LNCaP clone FGC (cell line): ENCODE measurements around the gene CFAP157.
"Not testable (repeated sequence)": the region's sequence is repeated elsewhere in the genome, so short reads cannot be mapped to it uniquely, and the experiment has no call there.

ENCODE experiments used
- DNase-seq: peaks from one replicate; pipeline ENCODE4 v3.0.0-alpha.2; 2011; ENCODE audit warnings: low read depth
- H3K4me3 ChIP-seq: 2 replicates; pipeline ENCODE4 v1.5.1; 2011; ENCODE audit warnings: mild to moderate bottlenecking, low read depth, low read length, control low read depth
- TF ChIP-seq, protein P1 (sequence below): IDR thresholded peaks from 2 replicates; pipeline ENCODE4 v1.5.1; 2012; ENCODE audit warnings: mild to moderate bottlenecking; ENCODE audit not compliant: control insufficient read depth, insufficient read depth; ENCODE audit errors: extremely low read depth

The CFAP157 gene

GRCh38 chr9:127753622-127754021 is 46.8 kb downstream of the CFAP157 start:
- DNase-seq: no peak
- TF ChIP-seq, protein P1, sequence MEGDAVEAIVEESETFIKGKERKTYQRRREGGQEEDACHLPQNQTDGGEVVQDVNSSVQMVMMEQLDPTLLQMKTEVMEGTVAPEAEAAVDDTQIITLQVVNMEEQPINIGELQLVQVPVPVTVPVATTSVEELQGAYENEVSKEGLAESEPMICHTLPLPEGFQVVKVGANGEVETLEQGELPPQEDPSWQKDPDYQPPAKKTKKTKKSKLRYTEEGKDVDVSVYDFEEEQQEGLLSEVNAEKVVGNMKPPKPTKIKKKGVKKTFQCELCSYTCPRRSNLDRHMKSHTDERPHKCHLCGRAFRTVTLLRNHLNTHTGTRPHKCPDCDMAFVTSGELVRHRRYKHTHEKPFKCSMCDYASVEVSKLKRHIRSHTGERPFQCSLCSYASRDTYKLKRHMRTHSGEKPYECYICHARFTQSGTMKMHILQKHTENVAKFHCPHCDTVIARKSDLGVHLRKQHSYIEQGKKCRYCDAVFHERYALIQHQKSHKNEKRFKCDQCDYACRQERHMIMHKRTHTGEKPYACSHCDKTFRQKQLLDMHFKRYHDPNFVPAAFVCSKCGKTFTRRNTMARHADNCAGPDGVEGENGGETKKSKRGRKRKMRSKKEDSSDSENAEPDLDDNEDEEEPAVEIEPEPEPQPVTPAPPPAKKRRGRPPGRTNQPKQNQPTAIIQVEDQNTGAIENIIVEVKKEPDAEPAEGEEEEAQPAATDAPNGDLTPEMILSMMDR: no peak
- H3K4me3 ChIP-seq: no peak overlapping the region

DNA sequence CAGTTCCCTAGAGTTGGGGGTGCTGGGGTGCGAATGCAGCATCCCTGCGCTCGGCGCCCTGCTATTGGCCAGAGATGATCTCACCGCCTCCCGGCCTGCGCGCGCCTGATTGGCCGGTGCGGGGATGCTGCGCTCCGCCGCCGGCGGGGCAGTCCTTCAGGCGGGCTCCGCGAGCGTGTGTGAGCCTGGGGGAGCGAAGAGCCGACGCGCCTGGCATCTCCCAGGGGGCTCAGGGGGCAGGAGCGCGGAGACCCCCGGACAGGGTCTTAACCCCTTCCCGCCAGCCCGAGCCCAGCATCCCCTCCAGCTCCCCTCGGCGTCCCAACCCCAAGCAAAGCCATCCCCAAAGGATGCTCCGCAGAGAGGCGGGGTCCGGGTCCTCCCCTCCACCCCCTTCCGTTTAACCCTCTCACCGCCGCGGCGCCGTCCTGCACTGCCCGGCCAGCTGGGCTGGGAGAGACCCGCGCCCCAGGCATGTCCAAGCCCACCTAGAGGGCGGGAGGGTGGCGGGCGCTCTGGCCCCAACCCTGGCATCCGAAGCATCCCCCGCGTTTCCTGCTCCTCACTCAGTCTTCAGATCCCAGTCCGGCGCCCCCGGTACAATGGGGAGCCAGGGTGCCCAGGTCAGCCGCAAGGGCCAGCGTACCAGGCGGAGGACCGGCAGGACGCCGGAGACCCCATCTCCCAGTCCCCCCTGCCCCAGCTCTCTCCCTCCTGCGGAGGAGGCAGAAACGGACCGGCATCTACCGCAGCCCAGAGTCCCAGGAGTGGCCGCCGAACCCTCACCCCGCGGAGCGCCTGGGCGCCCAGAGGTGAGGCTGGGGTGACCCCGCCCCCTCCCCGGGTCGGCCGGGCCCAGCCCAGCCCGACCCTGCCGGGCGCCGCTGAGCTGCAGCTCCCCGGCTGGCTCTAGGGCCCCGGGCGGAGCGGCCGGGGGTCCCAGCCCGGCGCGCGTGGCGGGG is 47.6 kb downstream of the CFAP157 start:
- no peak for DNase-seq
- TF ChIP-seq, protein P1: no peak
- no peak overlapping the region for H3K4me3 ChIP-seq

- TF ChIP-seq, protein P1: no peak
- no peak for DNase-seq
- H3K4me3 ChIP-seq: no peak overlapping the region
These were observed 48.6 kb downstream of the CFAP157 start for GRCh38 chr9:127755061-127756060.

GRCh38 chr9:127756233-127756632 is 49.4 kb downstream of the CFAP157 start:
- DNase-seq: no peak
- TF ChIP-seq, protein P1: no peak
- H3K4me3 ChIP-seq: no peak overlapping the region

DNA sequence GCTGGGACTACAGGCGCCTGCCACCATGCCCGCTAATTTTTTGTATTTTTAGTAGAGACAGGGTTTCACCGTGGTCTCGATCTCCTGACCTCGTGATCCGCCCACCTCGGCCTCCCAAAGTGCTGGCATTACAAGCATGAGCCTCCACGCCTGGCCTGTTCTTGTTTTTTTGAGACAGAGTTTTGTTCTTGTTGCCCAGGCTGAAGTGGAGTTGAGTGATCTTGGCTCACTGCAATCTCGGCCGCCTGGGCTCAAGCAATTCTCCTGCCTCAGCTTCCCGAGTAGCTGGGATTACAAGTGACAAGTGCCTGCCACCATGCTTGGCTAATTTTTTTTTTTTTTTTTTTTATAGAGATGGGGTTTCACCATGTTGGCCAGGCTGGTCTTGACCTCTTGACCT is 50.0 kb downstream of the CFAP157 start:
- not testable (repeated sequence) for DNase-seq, H3K4me3 ChIP-seq

- H3K4me3 ChIP-seq: no peak overlapping the region
- TF ChIP-seq, protein P1: no peak
- DNase-seq: no peak
These were observed 52.1 kb downstream of the CFAP157 start for GRCh38 chr9:127758843-127759242.

DNA sequence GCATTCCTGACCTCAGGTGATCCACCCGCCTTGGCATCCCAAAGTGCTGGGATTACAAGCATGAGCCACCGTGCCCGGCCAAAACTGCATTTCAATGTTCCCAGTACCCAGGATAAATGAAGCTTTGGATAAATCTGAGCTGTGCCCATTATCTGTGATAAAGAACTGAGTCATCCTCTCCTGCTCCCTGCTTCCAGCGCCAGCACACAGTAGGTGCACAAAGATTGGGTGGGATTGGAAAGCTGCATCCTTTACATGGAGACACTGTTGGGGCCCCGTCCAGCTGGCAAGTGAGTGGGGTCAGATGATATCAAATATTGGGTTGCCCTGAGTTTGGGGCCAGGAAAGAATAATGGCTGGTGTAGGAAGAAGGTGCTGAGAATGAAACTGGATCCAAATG is 54.3 kb downstream of the CFAP157 start:
- no peak overlapping the region for H3K4me3 ChIP-seq
- no peak for DNase-seq
- TF ChIP-seq, protein P1: no peak
